HEK293 (cell line): ENCODE results near the gene NRSN2.

Source experiments
- CTCF ChIA-PET: fragments of 350-600 bp; formaldehyde crosslinking; extraction: SDS; loops from one replicate; lab custom pipeline; 2021; ENCODE audit warnings: antibody characterized with exemption; lab: Yijun Ruan, JAX
- POLR2A ChIA-PET: fragments of 300-600 bp; formaldehyde crosslinking; extraction: SDS; loops from one replicate; lab custom pipeline; 2020; ENCODE audit warnings: antibody characterized with exemption, inconsistent platforms; lab: Yijun Ruan, JAX
- H3K27ac ChIP-seq: fragments of 200-500 bp; sonication (Bioruptor generic); 2 replicates; pipeline ENCODE4 v1.5.1; 2014; ENCODE audit warnings: low read depth, low read length, control low read depth, inconsistent platforms; ENCODE audit errors: extremely low read depth
- H3K36me3 ChIP-seq, 2 experiments: fragments of 200-500 bp in 1 of 2; sonication (Bioruptor generic) in 1 of 2; 1 replicate in 1 of 2; 2 replicates in 1 of 2; pipeline ENCODE4 v1.5.1; 2014 to 2017; ENCODE audit warnings: inconsistent platforms in 2 of 2, low read length in 2 of 2; ENCODE audit not compliant: control insufficient read depth in 2 of 2, insufficient read depth in 1 of 2
- H3K4me1 ChIP-seq: fragments of 200-500 bp; sonication (Bioruptor generic); 2 replicates; pipeline ENCODE4 v1.5.1; 2014; ENCODE audit warnings: mild to moderate bottlenecking, low read length, inconsistent platforms; ENCODE audit not compliant: control insufficient read depth, insufficient read depth
- H3K4me3 ChIP-seq: 2 replicates; pipeline ENCODE4 v1.5.1; 2011; ENCODE audit warnings: low read depth, mild to moderate bottlenecking, control low read depth, low read length, moderate library complexity
- H3K9me3 ChIP-seq: fragments of 200-500 bp; sonication (Bioruptor generic); 2 replicates; pipeline ENCODE4 v1.5.1; 2014; ENCODE audit warnings: low read depth, low read length, inconsistent platforms; ENCODE audit not compliant: control insufficient read depth, insufficient read depth
- BCL11B ChIP-seq: fragments of 450-650 bp; formaldehyde crosslinking; IDR thresholded peaks from 2 replicates; pipeline ENCODE4 v1.5.1; 2016; ENCODE audit warnings: low read depth, missing biosample characterization, missing genetic modification characterization
- ELK4 ChIP-seq: IDR thresholded peaks from 2 replicates; pipeline ENCODE4 v1.6.1; 2011; ENCODE audit warnings: mild to moderate bottlenecking, low read depth, low read length, borderline replicate concordance
- GLIS2 ChIP-seq: fragments of 450-650 bp; formaldehyde crosslinking; IDR thresholded peaks from 2 replicates; pipeline ENCODE4 v1.5.1; 2016; ENCODE audit warnings: missing biosample characterization, missing genetic modification characterization
- INSM2 ChIP-seq: fragments of 450-650 bp; formaldehyde crosslinking; IDR thresholded peaks from 2 replicates; pipeline ENCODE4 v1.5.1; 2016; ENCODE audit warnings: missing biosample characterization, missing genetic modification characterization
- KLF1 ChIP-seq: fragments of 450-650 bp; formaldehyde crosslinking; IDR thresholded peaks from 2 replicates; pipeline ENCODE4 v1.5.1; 2016; ENCODE audit warnings: missing biosample characterization, missing genetic modification characterization
- ZFHX2 ChIP-seq: fragments of 450-650 bp; formaldehyde crosslinking; conservative IDR thresholded peaks from 2 replicates; pipeline ENCODE4 v1.5.1; 2016; ENCODE audit warnings: missing biosample characterization, missing genetic modification characterization
- ZIC2 ChIP-seq: fragments of 450-650 bp; formaldehyde crosslinking; IDR thresholded peaks from 2 replicates; pipeline ENCODE4 v1.5.1; 2016; ENCODE audit warnings: missing biosample characterization, missing genetic modification characterization
- ZNF169 ChIP-seq: fragments of 450-650 bp; formaldehyde crosslinking; IDR thresholded peaks from 2 replicates; pipeline ENCODE4 v1.5.1; 2016; ENCODE audit warnings: missing biosample characterization, missing genetic modification characterization
- ZNF174 ChIP-seq: fragments of 450-650 bp; formaldehyde crosslinking; IDR thresholded peaks from 2 replicates; pipeline ENCODE4 v1.5.0; 2017; ENCODE audit warnings: missing biosample characterization, mild to moderate bottlenecking, missing genetic modification characterization
- ZNF239 ChIP-seq: fragments of 450-650 bp; formaldehyde crosslinking; IDR thresholded peaks from 2 replicates; pipeline ENCODE4 v1.5.1; 2016; ENCODE audit warnings: missing biosample characterization, missing genetic modification characterization
- ZNF324 ChIP-seq: fragments of 450-650 bp; formaldehyde crosslinking; IDR thresholded peaks from 2 replicates; pipeline ENCODE4 v1.5.1; 2016; ENCODE audit warnings: missing biosample characterization, missing genetic modification characterization
- ZNF341 ChIP-seq: fragments of 450-650 bp; formaldehyde crosslinking; IDR thresholded peaks from 2 replicates; pipeline ENCODE4; 2016; ENCODE audit warnings: low read depth, missing biosample characterization, missing genetic modification characterization
- ZNF366 ChIP-seq: fragments of 450-650 bp; formaldehyde crosslinking; conservative IDR thresholded peaks from 2 replicates; pipeline ENCODE4 v1.5.1; 2016; ENCODE audit warnings: missing biosample characterization, missing genetic modification characterization
- ZNF580 ChIP-seq: fragments of 450-650 bp; formaldehyde crosslinking; IDR thresholded peaks from 2 replicates; pipeline ENCODE4 v1.5.1; 2016; ENCODE audit warnings: missing biosample characterization, missing genetic modification characterization
- ZNF670 ChIP-seq: fragments of 450-650 bp; formaldehyde crosslinking; IDR thresholded peaks from 2 replicates; pipeline ENCODE4 v1.5.1; 2016; ENCODE audit warnings: missing biosample characterization, missing genetic modification characterization, low read depth
- ZNF747 ChIP-seq: fragments of 450-650 bp; formaldehyde crosslinking; IDR thresholded peaks from 2 replicates; pipeline ENCODE4 v1.5.1; 2016; ENCODE audit warnings: missing biosample characterization, missing genetic modification characterization
- TF ChIP-seq, protein P1 (sequence below): fragments of 450-650 bp; formaldehyde crosslinking; IDR thresholded peaks from 2 replicates; pipeline ENCODE4 v1.5.1; 2016; ENCODE audit warnings: missing biosample characterization, missing genetic modification characterization
- TF ChIP-seq, protein P2 (sequence below): fragments of 450-650 bp; formaldehyde crosslinking; IDR thresholded peaks from 2 replicates; pipeline ENCODE4 v1.5.1; 2017; ENCODE audit warnings: missing biosample characterization, missing genetic modification characterization

NRSN2 gene

GRCh38 chr20:368915-369314 lies 22.0 kb downstream of the NRSN2 start (continued):
- TF ChIP-seq INSM2 (tag by site-specific recombination) (no peak), ZNF324 (tag by site-specific recombination) (no peak), ZNF747 (tag by site-specific recombination) (no peak), BCL11B (no peak), ZNF580 (tag by site-specific recombination) (no peak), ZIC2 (no peak), ZNF366 (no peak), ZFHX2 (no peak)

- TF ChIP-seq GLIS2, result no peak
- TF ChIP-seq KLF1 (tag by site-specific recombination), result no peak
- TF ChIP-seq, protein P1, sequence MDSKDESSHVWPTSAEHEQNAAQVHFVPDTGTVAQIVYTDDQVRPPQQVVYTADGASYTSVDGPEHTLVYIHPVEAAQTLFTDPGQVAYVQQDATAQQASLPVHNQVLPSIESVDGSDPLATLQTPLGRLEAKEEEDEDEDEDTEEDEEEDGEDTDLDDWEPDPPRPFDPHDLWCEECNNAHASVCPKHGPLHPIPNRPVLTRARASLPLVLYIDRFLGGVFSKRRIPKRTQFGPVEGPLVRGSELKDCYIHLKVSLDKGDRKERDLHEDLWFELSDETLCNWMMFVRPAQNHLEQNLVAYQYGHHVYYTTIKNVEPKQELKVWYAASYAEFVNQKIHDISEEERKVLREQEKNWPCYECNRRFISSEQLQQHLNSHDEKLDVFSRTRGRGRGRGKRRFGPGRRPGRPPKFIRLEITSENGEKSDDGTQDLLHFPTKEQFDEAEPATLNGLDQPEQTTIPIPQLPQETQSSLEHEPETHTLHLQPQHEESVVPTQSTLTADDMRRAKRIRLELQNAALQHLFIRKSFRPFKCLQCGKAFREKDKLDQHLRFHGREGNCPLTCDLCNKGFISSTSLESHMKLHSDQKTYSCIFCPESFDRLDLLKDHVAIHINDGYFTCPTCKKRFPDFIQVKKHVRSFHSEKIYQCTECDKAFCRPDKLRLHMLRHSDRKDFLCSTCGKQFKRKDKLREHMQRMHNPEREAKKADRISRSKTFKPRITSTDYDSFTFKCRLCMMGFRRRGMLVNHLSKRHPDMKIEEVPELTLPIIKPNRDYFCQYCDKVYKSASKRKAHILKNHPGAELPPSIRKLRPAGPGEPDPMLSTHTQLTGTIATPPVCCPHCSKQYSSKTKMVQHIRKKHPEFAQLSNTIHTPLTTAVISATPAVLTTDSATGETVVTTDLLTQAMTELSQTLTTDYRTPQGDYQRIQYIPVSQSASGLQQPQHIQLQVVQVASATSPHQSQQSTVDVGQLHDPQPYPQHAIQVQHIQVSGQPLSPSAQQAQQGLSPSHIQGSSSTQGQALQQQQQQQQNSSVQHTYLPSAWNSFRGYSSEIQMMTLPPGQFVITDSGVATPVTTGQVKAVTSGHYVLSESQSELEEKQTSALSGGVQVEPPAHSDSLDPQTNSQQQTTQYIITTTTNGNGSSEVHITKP, result no peak
- TF ChIP-seq ZNF239 (tag by site-specific recombination), result no peak
- no peak for TF ChIP-seq ZNF169 (tag by site-specific recombination)
- no peak for TF ChIP-seq ELK4
- TF ChIP-seq ZNF341 (tag by site-specific recombination), result peak; percentile 20; the same call in 1 of the 2 replicates
- ChIA-PET CTCF (interaction anchor here (0.6 to 3.4 kb wide), 3 partner anchors 8 to 63 kb away, joined by 3 to 18 read pairs (median 7); no protein-coding TSS in a partner anchor), POLR2A (interaction anchor here (0.7 to 1.4 kb wide), 3 partner anchors 8 to 12 kb away, joined by 3 to 5 read pairs (median 5); partner anchors contain the start of gene TRIB3)
- Histone ChIP-seq H3K9me3 (no peaks in the 10 kb centered on the region), H3K4me3 (no peak overlapping the region), H3K36me3 (no peaks in the 10 kb centered on the region), H3K4me1 (no peaks in the 10 kb centered on the region), H3K27ac (no peak overlapping the region)
Observed at GRCh38 chr20:370151-370600, 23.3 kb downstream of the NRSN2 start.

- POLR2A ChIA-PET, result interaction anchor here (0.7 to 1.4 kb wide), 4 partner anchors 9 to 36 kb away, joined by 3 to 5 read pairs (median 4); partner anchors contain the start of gene TRIB3
- Histone ChIP-seq H3K27ac (no peak overlapping the region), H3K36me3 (no peaks in the 10 kb centered on the region), H3K9me3 (no peaks in the 10 kb centered on the region), H3K4me1 (no peaks in the 10 kb centered on the region), H3K4me3 (no peak overlapping the region)
- TF ChIP-seq ELK4 (no peak), ZNF174 (tag by site-specific recombination) (no peak), ZNF670 (tag by site-specific recombination) (no peak)
- TF ChIP-seq, protein P2, sequence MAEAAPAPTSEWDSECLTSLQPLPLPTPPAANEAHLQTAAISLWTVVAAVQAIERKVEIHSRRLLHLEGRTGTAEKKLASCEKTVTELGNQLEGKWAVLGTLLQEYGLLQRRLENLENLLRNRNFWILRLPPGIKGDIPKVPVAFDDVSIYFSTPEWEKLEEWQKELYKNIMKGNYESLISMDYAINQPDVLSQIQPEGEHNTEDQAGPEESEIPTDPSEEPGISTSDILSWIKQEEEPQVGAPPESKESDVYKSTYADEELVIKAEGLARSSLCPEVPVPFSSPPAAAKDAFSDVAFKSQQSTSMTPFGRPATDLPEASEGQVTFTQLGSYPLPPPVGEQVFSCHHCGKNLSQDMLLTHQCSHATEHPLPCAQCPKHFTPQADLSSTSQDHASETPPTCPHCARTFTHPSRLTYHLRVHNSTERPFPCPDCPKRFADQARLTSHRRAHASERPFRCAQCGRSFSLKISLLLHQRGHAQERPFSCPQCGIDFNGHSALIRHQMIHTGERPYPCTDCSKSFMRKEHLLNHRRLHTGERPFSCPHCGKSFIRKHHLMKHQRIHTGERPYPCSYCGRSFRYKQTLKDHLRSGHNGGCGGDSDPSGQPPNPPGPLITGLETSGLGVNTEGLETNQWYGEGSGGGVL (tag by site-specific recombination), result peak; percentile 65
- CTCF ChIA-PET, result interaction anchor here (0.5 to 3.4 kb wide), 5 partner anchors 9 to 105 kb away, joined by 3 to 18 read pairs (median 7); no protein-coding TSS in a partner anchor
Observed at GRCh38 chr20:370977-371754, 24.3 kb downstream of the NRSN2 start.
